SK-N-SH (cell line): ENCODE data around the gene AGO1. TPM values are rescaled to one million over a fixed set of nuclear protein-coding genes. Genes with fewer than 3 reads are reported as not detected.

Experiments
- CTCF ChIA-PET: fragments of 300-600, 350-600 bp; formaldehyde crosslinking; extraction: SDS; loops from one replicate; lab custom pipeline; 2021; lab: Yijun Ruan, JAX
- POLR2A ChIA-PET: fragments of 350-600 bp; sonication (Branson Sonifier 250); formaldehyde crosslinking; extraction: SDS; loops from one replicate; lab custom pipeline; 2020; ENCODE audit warnings: antibody characterized with exemption, inconsistent platforms; lab: Yijun Ruan, JAX
- DNase-seq: peaks from one replicate; pipeline ENCODE4 v3.0.0; 2012
- H2AFZ ChIP-seq: fragments of 200-600 bp; sonication (generic); 2 replicates; pipeline ENCODE4 v1.8.1; 2016; ENCODE audit warnings: antibody characterized with exemption, mild to moderate bottlenecking, low read depth
- H3F3A ChIP-seq: fragments of 200-600 bp; sonication (generic); replicated peaks from 2 replicates; pipeline ENCODE3; 2016; ENCODE audit warnings: antibody characterized with exemption, mild to moderate bottlenecking; ENCODE audit not compliant: insufficient read depth
- H3K27ac ChIP-seq, 2 experiments: fragments of 200-500 bp in 1 of 2; fragments of 200-600 bp in 1 of 2; sonication (Bioruptor generic) in 1 of 2; sonication (generic), shearing (Covaris generic) in 1 of 2; 2 replicates each; pipeline versions ENCODE4 v1.5.1 to v1.6.1; 2014 to 2016; ENCODE audit warnings: low read depth in 2 of 2, inconsistent platforms in 1 of 2, low read length in 1 of 2, mild to moderate bottlenecking in 1 of 2, mixed read lengths in 1 of 2
- H3K27me3 ChIP-seq: fragments of 200-600 bp; sonication (generic), shearing (Covaris generic); 2 replicates; pipeline ENCODE4 v1.6.1; 2016; ENCODE audit warnings: mixed run types; ENCODE audit not compliant: insufficient read depth
- H3K36me3 ChIP-seq, 2 experiments: fragments of 200-500 bp in 1 of 2; fragments of 200-600 bp in 1 of 2; sonication (Bioruptor generic) in 1 of 2; sonication (generic) in 1 of 2; replicated peaks in 1 of 2; 2 replicates each; pipeline versions ENCODE3 to v1.5.1; 2014 to 2016; ENCODE audit warnings: low read length in 1 of 2, mild to moderate bottlenecking in 1 of 2; ENCODE audit not compliant: insufficient read depth in 2 of 2, control insufficient read depth in 1 of 2
- H3K4me1 ChIP-seq, 2 experiments: fragments of 200-500 bp in 1 of 2; fragments of 200-600 bp in 1 of 2; sonication (Bioruptor generic) in 1 of 2; sonication (generic), shearing (Covaris generic) in 1 of 2; 2 replicates each; pipeline versions ENCODE4 v1.5.1 to v1.6.1; 2014 to 2016; ENCODE audit warnings: low read depth in 1 of 2, low read length in 1 of 2, mixed run types in 1 of 2; ENCODE audit not compliant: insufficient read depth in 2 of 2, control insufficient read depth in 1 of 2
- H3K4me2 ChIP-seq: fragments of 200-600 bp; sonication (generic), shearing (Covaris generic); 2 replicates; pipeline ENCODE4 v1.6.1; 2017; ENCODE audit warnings: mixed run types
- H3K4me3 ChIP-seq, 2 experiments: fragments of 200-500 bp in 1 of 2; fragments of 200-600 bp in 1 of 2; sonication (Bioruptor generic) in 1 of 2; sonication (generic), shearing (Covaris generic) in 1 of 2; 2 replicates each; pipeline versions ENCODE4 v1.5.1 to v1.8.1; 2014 to 2016; ENCODE audit warnings: low read depth in 2 of 2, inconsistent platforms in 1 of 2, low read length in 1 of 2, mild to moderate bottlenecking in 1 of 2, mixed read lengths in 1 of 2, moderate library complexity in 1 of 2
- H3K79me2 ChIP-seq: fragments of 200-600 bp; sonication (generic); 2 replicates; pipeline ENCODE4 v1.8.1; 2017; ENCODE audit warnings: mild to moderate bottlenecking; ENCODE audit not compliant: insufficient read depth
- H3K9ac ChIP-seq: fragments of 200-600 bp; sonication (generic); 2 replicates; pipeline ENCODE4 v1.6.1; 2017; ENCODE audit warnings: mixed run types
- H3K9me2 ChIP-seq: fragments of 200-600 bp; sonication (generic); 2 replicates; pipeline ENCODE4 v1.6.1; 2017; ENCODE audit warnings: mixed run types
- H3K9me3 ChIP-seq: fragments of 200-600 bp; sonication (generic); 2 replicates; pipeline ENCODE4 v1.6.1; 2017; ENCODE audit warnings: mixed run types, mild to moderate bottlenecking, moderate library complexity
- H4K20me1 ChIP-seq: fragments of 200-600 bp; sonication (generic); 2 replicates; pipeline ENCODE4 v1.6.1; 2017; ENCODE audit warnings: mild to moderate bottlenecking, mixed run types; ENCODE audit not compliant: insufficient read depth
- ELF1 ChIP-seq: IDR thresholded peaks from 2 replicates; pipeline ENCODE4 v1.4.0; 2012
- FOSL2 ChIP-seq: IDR thresholded peaks from 2 replicates; pipeline ENCODE4 v1.4.0; 2012; ENCODE audit warnings: low read depth, mild to moderate bottlenecking, moderate library complexity, borderline replicate concordance
- FOXM1 ChIP-seq: IDR thresholded peaks from 2 replicates; pipeline ENCODE4 v1.4.0; 2012; ENCODE audit warnings: low read depth, mild to moderate bottlenecking
- GABPA ChIP-seq: IDR thresholded peaks from 2 replicates; pipeline ENCODE4 v1.4.0; 2012; ENCODE audit warnings: low read depth, mild to moderate bottlenecking
- JUND ChIP-seq: IDR thresholded peaks from 2 replicates; pipeline ENCODE4 v1.4.0; 2012
- MXI1 ChIP-seq: IDR thresholded peaks from 2 replicates; pipeline ENCODE4 v1.6.1; 2012; ENCODE audit warnings: mild to moderate bottlenecking, low read depth, low read length, improper control_type of control experiment
- NFIC ChIP-seq: IDR thresholded peaks from 2 replicates; pipeline ENCODE4 v1.4.0; 2012; ENCODE audit warnings: borderline replicate concordance
- RAD21 ChIP-seq: IDR thresholded peaks from 2 replicates; pipeline ENCODE4 v1.6.1; 2012; ENCODE audit warnings: mild to moderate bottlenecking, low read length
- RCOR1 ChIP-seq: fragments of 150-350 bp; IDR thresholded peaks from 2 replicates; pipeline ENCODE4 v1.6.1; 2017; ENCODE audit warnings: antibody characterized with exemption, low read length
- SIN3A ChIP-seq: IDR thresholded peaks from 2 replicates; pipeline ENCODE4 v1.6.1; 2012; ENCODE audit warnings: low read depth, mild to moderate bottlenecking, low read length, moderate library complexity, borderline replicate concordance
- WGBS: methylation state at CpG from one replicate; pipeline ENCODE4 v1.1.6; 2017; ENCODE audit warnings: low lambda C conversion rate; 5-methylcytosine and 5-hydroxymethylcytosine counted together
- polyA plus RNA-seq, 3 experiments: library from polyadenylated mRNA; depleted of rRNA; stranded (reverse); fragments of >200 nt; gene quantifications; 2 replicates each; pipeline ENCODE4 v1.2.3, GENCODE V29; 2012
- TF ChIP-seq, protein P1 (sequence below): IDR thresholded peaks from 2 replicates; pipeline ENCODE4 v1.4.0; 2012; ENCODE audit warnings: low read depth, borderline replicate concordance
- TF ChIP-seq, protein P2 (sequence below): IDR thresholded peaks from 2 replicates; pipeline ENCODE4 v1.6.1; 2012; ENCODE audit warnings: mild to moderate bottlenecking, low read depth, low read length, moderate library complexity
- TF ChIP-seq, protein P3 (sequence below): IDR thresholded peaks from 2 replicates; pipeline ENCODE4 v1.4.0; 2012; ENCODE audit warnings: low read depth
- TF ChIP-seq, protein P4 (sequence below): IDR thresholded peaks from 2 replicates; pipeline ENCODE4 v1.4.0; 2012; ENCODE audit warnings: low read depth, borderline replicate concordance

The AGO1 gene
- polyA plus RNA-seq, 1 of the 3 experiments (the other 2 are of a cell fraction), result 7.8 TPM

DNA sequence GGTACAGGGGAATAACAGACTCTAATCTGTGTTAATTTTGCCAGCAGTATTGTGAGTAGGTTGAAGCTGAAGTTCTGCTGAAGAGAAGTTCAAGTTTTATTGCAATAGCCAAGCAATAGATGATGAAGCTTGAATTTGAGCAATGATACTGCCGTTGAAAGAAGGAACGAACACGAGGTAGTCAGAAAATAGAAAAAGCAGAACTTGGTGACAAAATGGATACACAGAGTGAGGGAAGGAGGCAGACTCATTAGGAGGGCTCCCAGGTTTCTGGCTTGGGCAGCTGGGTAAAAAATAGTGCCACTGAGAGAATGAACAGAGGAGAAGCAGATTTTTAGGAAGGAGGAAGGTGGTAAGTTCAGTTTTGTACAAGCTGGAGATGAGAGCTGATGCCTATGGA, 22.3 kb upstream of the AGO1 start:
- no peaks in the 10 kb centered on the region for H3K9me2 ChIP-seq
- H3K4me1 ChIP-seq, result peaks cover 0 to 5% of the 10 kb centered on the region in 2 experiments; a peak in 1 of 4 replicates
- no peaks in the 10 kb centered on the region for H3K27me3 ChIP-seq
- ChIA-PET POLR2A (no interaction called here), CTCF (interaction anchor here (1.2 to 4.9 kb wide), 2 partner anchors 22 to 296 kb away, joined by 3 to 26 read pairs; partner anchors contain the start of gene AGO1)
- TF ChIP-seq JUND (no peak), ELF1 (no peak), NFIC (no peak), MXI1 (no peak), RCOR1 (no peak), GABPA (no peak), RAD21 (no peak), SIN3A (no peak), FOSL2 (no peak), FOXM1 (no peak)
- TF ChIP-seq, protein P1, sequence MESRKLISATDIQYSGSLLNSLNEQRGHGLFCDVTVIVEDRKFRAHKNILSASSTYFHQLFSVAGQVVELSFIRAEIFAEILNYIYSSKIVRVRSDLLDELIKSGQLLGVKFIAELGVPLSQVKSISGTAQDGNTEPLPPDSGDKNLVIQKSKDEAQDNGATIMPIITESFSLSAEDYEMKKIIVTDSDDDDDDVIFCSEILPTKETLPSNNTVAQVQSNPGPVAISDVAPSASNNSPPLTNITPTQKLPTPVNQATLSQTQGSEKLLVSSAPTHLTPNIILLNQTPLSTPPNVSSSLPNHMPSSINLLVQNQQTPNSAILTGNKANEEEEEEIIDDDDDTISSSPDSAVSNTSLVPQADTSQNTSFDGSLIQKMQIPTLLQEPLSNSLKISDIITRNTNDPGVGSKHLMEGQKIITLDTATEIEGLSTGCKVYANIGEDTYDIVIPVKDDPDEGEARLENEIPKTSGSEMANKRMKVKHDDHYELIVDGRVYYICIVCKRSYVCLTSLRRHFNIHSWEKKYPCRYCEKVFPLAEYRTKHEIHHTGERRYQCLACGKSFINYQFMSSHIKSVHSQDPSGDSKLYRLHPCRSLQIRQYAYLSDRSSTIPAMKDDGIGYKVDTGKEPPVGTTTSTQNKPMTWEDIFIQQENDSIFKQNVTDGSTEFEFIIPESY, result no peak
- TF ChIP-seq, protein P2, sequence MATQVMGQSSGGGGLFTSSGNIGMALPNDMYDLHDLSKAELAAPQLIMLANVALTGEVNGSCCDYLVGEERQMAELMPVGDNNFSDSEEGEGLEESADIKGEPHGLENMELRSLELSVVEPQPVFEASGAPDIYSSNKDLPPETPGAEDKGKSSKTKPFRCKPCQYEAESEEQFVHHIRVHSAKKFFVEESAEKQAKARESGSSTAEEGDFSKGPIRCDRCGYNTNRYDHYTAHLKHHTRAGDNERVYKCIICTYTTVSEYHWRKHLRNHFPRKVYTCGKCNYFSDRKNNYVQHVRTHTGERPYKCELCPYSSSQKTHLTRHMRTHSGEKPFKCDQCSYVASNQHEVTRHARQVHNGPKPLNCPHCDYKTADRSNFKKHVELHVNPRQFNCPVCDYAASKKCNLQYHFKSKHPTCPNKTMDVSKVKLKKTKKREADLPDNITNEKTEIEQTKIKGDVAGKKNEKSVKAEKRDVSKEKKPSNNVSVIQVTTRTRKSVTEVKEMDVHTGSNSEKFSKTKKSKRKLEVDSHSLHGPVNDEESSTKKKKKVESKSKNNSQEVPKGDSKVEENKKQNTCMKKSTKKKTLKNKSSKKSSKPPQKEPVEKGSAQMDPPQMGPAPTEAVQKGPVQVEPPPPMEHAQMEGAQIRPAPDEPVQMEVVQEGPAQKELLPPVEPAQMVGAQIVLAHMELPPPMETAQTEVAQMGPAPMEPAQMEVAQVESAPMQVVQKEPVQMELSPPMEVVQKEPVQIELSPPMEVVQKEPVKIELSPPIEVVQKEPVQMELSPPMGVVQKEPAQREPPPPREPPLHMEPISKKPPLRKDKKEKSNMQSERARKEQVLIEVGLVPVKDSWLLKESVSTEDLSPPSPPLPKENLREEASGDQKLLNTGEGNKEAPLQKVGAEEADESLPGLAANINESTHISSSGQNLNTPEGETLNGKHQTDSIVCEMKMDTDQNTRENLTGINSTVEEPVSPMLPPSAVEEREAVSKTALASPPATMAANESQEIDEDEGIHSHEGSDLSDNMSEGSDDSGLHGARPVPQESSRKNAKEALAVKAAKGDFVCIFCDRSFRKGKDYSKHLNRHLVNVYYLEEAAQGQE, result no peak
- TF ChIP-seq, protein P3, sequence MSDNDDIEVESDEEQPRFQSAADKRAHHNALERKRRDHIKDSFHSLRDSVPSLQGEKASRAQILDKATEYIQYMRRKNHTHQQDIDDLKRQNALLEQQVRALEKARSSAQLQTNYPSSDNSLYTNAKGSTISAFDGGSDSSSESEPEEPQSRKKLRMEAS, result no peak
- TF ChIP-seq, protein P4, sequence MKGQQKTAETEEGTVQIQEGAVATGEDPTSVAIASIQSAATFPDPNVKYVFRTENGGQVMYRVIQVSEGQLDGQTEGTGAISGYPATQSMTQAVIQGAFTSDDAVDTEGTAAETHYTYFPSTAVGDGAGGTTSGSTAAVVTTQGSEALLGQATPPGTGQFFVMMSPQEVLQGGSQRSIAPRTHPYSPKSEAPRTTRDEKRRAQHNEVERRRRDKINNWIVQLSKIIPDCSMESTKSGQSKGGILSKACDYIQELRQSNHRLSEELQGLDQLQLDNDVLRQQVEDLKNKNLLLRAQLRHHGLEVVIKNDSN, result no peak
- H3K79me2 ChIP-seq, result no peaks in the 10 kb centered on the region
- H3K4me3 ChIP-seq, result no peak overlapping the region
- no peak for DNase-seq
- no peaks in the 10 kb centered on the region for H4K20me1 ChIP-seq
- whole genome bisulfite sequencing, result 84% methylated on average over 3 of the region's 3 CpGs
- no peak overlapping the region for H3K27ac ChIP-seq
- no peaks in the 10 kb centered on the region for H3K9me3 ChIP-seq
- H3K36me3 ChIP-seq, result peaks cover 5 to 10% of the 10 kb centered on the region in 2 experiments
- no peak overlapping the region for H3K9ac ChIP-seq
- H2AFZ ChIP-seq, result no peak overlapping the region
- peaks cover 4% of the 10 kb centered on the region for H3F3A ChIP-seq
- H3K4me2 ChIP-seq, result no peak overlapping the region
